ENCODE results near the gene MCRIP1. TPM values are rescaled to one million over a fixed set of nuclear protein-coding genes. Genes with fewer than 3 reads are reported as not detected.
A peak's percentile ranks its signal among the peaks of the same experiment; 100 is the strongest.

The MCRIP1 gene
- total and polyA plus RNA-seq, 2 of the 13 experiments (the other 11 are each of a cell fraction or from before 2014, with no cell fraction given), result 79.7 to 84.9 TPM

DNA sequence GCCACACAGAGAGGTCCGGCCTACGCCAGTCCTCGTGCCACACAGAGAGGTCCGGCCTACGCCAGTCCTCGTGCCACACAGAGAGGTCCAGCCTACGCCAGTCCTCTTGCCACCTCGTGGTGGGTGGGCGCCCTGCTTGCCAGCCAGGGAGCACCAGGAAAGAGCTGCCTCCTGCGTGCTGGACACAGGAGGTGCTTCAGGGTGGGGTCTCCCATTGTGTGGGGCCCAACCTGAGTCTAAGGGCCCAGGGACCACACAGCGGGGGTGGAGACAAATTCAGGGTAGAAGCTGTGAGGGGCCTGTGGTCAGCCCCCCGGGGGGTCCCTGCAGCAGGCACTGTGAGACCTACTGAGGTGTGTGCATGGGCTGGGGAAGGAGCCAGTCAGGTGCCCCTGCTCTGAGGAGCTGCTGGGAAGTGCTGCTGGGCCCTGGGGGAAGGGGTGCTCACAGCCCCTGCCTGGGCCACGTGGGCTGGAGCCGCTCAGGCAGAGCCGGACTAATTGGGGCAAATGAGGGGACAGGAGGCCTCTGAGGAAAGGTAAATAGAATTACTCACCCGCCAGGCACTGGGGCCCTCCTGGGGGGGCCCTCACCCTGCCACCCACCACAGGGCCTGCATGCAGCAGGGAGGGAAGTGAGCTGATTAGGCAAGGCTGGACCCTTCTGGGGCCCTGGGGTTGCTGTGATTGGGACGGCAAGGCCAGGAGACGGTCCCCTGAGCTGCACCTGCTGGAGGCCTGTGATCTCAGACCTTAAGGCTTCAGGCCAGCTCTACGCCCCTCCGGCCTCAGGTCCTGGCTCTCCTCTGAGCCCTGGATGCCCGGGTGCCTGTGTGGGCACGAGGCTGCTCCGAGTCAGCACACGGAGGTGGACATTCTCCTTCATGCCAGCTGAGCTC, 18.1 kb downstream of the MCRIP1 start (continued):
- TF ChIP-seq ZNF839 (CRISPR knock-in tag; IDR thresholded peaks at IDR 0.05; ENCODE audit: borderline replicate concordance) (no peak), HNRNPL (IDR thresholded peaks at IDR 0.05; ENCODE audit: low read depth, low read length) (peak; percentile 86; the same call in 1 of the 2 replicates), SNAPC2 (CRISPR knock-in tag; IDR thresholded peaks at IDR 0.05) (no peak), ELF1 (CRISPR knock-in tag; IDR thresholded peaks at IDR 0.05) (0 out of 2 replicates have a peak, but pooled peaks have one; percentile 8), ZC3H13 (CRISPR knock-in tag; IDR thresholded peaks at IDR 0.05) (no peak), MTA1 (CRISPR knock-in tag; IDR thresholded peaks at IDR 0.05; ENCODE audit: borderline replicate concordance) (peak; percentile 36; the same call in 1 of the 2 replicates), ZNF724P (CRISPR knock-in tag; IDR thresholded peaks at IDR 0.05; ENCODE audit: borderline replicate concordance) (peak; percentile 59; the same call in 1 of the 2 replicates), MXI1 (IDR thresholded peaks at IDR 0.05; ENCODE audit: borderline replicate concordance, low read depth, low read length) (peak; percentile 80; the same call in 1 of the 3 replicates), ZSCAN25 (CRISPR knock-in tag; IDR thresholded peaks at IDR 0.05) (no peak)
- TF ChIP-seq, protein P1, sequence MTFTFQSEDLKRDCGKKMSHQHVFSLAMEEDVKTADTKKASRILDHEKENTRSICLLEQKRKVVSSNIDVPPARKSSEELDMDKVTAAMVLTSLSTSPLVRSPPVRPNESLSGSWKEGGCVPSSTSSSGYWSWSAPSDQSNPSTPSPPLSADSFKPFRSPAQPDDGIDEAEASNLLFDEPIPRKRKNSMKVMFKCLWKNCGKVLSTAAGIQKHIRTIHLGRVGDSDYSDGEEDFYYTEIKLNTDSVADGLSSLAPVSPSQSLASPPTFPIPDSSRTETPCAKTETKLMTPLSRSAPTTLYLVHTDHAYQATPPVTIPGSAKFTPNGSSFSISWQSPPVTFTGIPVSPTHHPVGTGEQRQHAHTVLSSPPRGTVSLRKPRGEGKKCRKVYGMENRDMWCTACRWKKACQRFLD (CRISPR knock-in tag; IDR thresholded peaks at IDR 0.05; ENCODE audit: borderline replicate concordance), result no peak
